CD1c-positive myeloid dendritic cell (primary cell): ENCODE results near the gene ERG28.

Source experiments
- DNase-seq: peaks from one replicate; pipeline ENCODE4 v3.0.0-alpha.2; 2016; ENCODE audit errors: extremely low spot score

The ERG28 gene

DNA sequence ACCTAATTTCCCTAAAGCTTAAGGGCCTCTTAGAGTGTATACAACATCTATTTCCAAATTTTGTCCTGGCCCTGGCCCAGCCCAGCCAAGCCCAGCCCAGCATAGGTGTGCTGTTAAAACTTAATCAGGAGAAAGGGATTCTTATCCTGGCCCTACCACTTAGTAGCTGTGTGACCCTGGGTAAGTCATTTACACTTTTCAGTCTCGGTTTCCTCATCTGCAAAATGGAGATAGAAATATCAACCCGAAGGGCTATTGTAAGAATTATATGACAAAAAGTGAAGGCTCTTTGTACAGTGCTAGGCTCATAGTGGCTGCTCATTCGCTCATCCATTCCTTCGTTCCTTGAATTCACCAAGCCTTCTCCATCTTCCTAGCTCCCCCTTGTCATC lies 442 bp downstream of the ERG28 start:
- DNase-seq = no peak

DNA sequence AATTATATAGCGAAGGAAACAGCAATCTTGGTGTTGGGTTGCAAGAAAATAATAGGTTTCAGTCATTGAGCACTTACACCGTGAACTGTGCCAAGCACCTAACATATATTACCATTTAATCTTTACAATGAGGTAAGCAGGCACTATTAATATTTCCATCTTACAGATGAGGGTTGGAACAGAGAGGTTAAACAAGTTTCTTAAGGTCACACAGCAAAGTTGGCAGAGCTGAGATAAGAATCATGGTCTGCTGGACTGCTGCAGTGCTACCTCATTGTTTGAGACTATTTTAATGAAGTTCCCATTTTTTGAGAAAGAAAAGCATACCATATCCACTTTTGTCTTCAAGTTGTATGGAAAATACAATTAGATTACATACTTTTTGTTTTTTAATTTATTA lies 1.7 kb downstream of the ERG28 start:
- no peak for DNase-seq

DNA sequence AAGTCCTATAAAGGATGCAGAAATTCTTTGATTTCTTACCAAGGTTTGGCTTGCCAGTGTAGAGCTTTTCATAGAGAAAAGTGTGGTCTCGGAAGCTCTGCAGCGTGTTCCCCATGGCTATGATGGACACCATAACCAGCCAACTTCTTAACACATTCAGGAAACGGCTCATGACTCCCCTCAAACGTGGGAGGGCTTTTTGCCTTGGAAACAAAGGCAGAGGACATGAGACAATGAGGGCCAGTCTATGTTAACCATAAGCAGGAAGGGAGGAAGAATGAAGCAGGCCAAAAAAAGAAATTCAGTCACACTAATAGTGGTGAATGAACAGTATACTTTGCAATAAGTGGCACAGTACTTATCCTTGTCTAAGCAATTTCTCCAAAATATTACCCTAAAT lies 3.3 kb downstream of the ERG28 start:
- no peak for DNase-seq

GRCh38 chr14:75655235-75655634 lies 5.4 kb downstream of the ERG28 start:
- no peak for DNase-seq

GRCh38 chr14:75654127-75654732 lies 6.4 kb downstream of the ERG28 start:
- peak; percentile 87 for DNase-seq

GRCh38 chr14:75653563-75653962 lies 7.1 kb downstream of the ERG28 start:
- no peak for DNase-seq

- no peak for DNase-seq
These were observed 10.2 kb downstream of the ERG28 start for GRCh38 chr14:75650253-75651058.

GRCh38 chr14:75649773-75650172 lies 10.9 kb downstream of the ERG28 start:
- DNase-seq = no peak

DNA sequence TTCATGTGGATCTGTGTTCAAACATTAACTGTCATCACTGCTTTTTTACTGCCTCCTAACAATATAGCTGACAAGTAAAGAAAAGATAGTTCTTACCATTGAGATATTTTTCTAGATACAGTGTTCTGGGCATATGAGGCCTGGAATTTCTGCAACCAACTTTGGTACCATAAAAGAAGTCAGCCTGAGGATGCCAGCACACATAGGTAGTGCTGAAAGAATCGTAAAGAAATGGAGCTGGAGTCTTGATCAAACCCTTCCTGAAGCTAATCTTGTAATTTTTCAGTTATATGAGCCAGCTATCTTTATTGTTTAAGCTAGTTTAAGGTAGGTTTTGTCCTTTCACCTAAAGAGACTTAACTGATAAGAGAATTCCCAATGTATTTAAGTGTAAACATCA lies 11.3 kb downstream of the ERG28 start:
- DNase-seq = no peak

DNA sequence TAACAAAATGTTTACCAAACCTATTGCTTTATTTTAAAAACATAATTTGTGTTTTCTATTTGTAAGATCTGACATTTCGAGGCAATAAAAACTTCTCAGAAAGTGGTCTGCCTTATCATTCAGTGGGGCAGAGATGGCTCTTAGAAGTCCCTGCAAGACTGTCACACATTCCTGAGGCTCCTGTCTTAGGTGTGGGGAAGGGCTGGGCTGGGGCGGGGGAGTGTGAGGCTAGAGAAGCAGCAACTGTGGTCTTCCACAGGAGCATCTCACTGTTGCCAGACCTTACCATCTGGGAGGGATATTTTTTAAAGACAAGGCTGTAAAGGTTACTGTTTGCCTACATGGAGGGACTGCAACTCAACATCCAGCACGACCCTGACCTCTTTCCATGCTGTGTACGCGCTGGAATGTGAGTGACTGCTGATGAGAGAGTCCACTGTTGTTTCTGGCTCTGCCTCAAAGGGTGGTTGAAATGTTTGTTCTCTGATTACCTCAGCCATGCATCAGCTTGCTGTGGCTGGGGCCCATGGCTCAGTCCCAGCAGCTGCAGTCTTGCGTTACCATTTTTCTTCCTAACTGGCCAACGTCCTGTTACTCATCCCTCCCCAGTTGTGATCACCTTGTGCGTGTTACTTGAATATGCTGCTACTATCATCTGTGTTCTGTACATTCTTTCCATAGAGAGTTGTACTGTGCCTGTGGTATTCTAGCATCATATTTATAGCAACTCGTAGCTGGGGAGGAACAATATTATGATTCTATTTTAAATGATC lies 12.4 kb downstream of the ERG28 start:
- DNase-seq = no peak

DNA sequence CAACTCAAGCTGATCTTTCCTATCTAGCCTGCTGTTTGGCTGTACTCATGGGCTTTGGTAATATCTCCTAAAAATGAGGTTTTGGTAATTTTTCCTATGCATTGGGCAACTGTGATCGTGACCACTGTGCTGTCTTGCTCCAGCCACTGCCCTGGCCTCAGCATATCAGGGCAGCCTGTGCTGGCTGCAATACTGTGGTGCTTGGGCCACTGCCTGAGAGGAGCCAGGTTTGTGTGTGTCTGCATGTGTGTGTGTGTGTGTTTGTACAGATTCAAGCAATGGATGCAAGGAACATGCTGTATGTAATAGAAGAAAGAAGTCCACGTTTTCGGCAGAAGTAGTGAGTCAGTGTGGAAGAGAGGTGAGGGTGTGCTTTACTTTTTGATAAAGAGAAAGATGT lies 13.0 kb downstream of the ERG28 start:
- DNase-seq = no peak

DNA sequence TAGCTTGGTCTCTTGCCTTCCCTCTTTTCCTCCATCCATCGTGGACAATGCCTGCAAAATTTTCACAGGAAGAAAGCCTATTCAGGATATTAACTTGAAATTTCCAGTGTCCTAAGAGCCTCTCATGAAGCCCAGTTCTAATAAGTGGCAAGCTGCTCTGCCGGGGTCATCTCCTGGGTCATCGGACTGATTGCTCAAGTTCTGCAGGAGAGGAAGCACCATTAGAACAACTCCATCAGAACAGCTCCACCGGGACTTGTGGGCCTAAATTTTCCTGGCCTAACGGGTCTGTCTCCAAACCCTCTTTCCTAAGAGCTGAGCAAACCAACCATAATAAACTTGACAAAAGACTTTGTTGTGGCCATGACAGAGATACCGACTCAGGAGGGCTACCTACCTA lies 13.9 kb downstream of the ERG28 start:
- DNase-seq = no peak

DNA sequence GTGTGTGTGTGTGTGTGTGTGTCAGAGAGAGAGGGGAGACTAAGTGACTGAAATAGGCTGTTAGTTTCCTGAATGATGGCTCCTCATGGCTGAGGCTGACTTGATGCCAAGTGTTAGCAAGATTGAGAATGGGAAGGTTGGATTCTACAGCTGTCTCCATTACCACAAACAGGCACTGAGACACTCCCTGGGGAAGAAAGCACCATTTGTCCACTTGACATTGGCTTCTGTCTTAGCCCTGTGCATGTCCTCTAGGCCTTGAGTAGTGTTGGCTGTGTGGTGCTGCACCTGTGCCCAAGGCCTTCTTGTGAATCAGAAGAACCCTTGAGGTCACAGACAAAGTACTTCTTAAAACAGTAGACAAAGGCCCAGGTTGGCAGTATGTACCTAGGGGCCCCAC lies 15.6 kb downstream of the ERG28 start:
- no peak for DNase-seq

- DNase-seq = no peak
These were observed 16.7 kb downstream of the ERG28 start for GRCh38 chr14:75643985-75644384.

DNA sequence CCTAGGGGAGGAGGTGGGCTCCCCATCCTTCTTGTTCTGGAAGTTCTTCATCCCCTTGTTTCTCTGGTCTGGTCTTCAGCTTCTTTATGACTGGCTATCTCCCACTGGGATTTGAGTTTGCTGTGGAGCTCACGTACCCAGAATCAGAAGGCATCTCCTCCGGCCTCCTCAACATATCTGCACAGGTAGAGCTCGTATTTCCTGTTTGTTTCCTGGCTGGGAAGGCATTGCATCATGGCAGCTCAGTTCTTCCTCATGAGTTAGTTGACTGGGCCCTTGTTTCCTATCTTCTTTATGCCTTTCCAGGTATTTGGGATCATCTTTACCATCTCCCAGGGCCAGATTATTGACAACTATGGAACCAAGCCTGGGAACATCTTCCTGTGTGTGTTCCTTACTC lies 19.8 kb downstream of the ERG28 start:
- no peak for DNase-seq

GRCh38 chr14:75636100-75636692 lies 24.5 kb downstream of the ERG28 start:
- no peak for DNase-seq

DNA sequence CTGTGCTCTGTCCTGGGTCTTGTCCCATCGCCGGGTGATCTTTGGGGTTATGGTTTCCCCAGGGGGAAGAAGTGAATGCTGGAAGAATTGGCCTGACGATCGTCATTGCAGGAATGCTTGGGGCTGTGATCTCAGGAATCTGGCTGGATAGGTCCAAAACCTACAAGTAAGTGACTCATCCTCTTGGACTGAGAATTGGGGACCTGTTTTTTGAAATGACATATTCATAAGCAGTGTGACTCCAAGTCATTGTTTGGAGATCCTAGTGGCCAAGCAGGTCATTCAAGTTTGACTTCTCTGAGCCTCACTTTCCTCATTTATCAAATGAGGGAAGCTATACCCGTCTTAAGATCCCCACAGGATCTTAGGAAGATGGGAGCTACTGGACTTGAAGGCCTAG lies 25.8 kb downstream of the ERG28 start:
- no peak for DNase-seq

GRCh38 chr14:75631453-75631831 lies 29.2 kb downstream of the ERG28 start:
- DNase-seq = no peak

- no peak for DNase-seq
These were observed 29.8 kb downstream of the ERG28 start for GRCh38 chr14:75630695-75631452.

DNA sequence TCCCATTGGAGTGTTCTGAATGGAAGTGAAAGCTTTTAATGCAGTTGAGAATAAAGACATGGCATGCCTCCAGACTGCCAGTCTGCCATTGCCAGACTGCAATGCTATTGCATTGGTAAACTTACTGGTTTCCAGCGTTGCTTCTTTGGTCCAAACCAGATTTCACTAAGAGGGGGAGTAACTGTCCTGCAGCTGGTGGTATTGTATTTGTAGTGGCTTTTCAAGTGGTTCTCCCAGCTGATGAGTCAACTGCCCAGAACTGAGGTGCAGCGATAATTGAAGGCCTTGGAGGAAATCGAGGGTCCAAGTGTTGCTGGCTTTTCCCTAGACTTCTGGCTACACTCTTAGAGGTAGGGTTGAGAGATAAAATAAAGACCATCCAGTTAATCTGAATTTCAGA lies 31.9 kb downstream of the ERG28 start:
- DNase-seq = no peak

- DNase-seq = no peak
These were observed 33.3 kb downstream of the ERG28 start for GRCh38 chr14:75627406-75627805.

DNA sequence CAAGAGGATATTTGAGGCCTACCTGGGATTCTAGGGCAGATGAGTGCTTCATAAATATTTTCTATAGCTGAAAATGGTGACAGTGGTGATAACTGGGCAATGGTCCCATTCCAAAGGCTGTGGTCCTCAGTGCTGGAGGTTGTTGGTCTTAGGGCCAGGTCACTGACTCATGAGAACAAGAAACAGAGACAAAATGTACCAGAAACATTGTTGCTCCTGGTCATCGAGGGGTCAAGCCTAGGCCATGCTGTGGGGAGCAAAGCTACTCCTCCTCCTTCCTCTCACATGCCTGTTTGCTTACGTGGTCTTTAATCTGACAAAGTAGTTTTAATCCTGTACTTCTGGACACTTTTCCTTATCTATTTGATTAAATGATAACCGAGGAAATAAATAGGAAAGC lies 33.8 kb downstream of the ERG28 start:
- DNase-seq = no peak
